Suprapubic skin (tissue), 4 donors: ENCODE measurements around the gene GALP.

Experiments used
- EP300 ChIP-seq: sonication (generic); formaldehyde crosslinking; IDR thresholded peaks from one replicate; pipeline ENCODE4 v1.6.1; 2017; ENCODE audit warnings: antibody characterized with exemption
- POLR2A ChIP-seq, 2 donors: fragments of 450-650 bp; IDR thresholded peaks; one replicate each; pipeline ENCODE4 v1.6.1; 2017; ENCODE audit warnings: antibody characterized with exemption in 2 of 2, mild to moderate bottlenecking in 2 of 2, moderate library complexity in 2 of 2
- POLR2AphosphoS5 ChIP-seq, 3 donors: sonication (generic); formaldehyde crosslinking; IDR thresholded peaks; one replicate each; pipeline ENCODE4 v1.6.1; 2017; ENCODE audit warnings: antibody characterized with exemption in 3 of 3
- TF ChIP-seq, protein P1 (sequence below), 2 donors: fragments of 200-600 bp in 1 of 2; fragments of 450-650 bp in 1 of 2; sonication (generic) in 1 of 2; IDR thresholded peaks; one replicate each; pipeline ENCODE4 v1.5.1; 2016 to 2019; ENCODE audit warnings: antibody characterized with exemption in 2 of 2, mild to moderate bottlenecking in 1 of 2, moderate library complexity in 1 of 2

- TF ChIP-seq, protein P1, sequence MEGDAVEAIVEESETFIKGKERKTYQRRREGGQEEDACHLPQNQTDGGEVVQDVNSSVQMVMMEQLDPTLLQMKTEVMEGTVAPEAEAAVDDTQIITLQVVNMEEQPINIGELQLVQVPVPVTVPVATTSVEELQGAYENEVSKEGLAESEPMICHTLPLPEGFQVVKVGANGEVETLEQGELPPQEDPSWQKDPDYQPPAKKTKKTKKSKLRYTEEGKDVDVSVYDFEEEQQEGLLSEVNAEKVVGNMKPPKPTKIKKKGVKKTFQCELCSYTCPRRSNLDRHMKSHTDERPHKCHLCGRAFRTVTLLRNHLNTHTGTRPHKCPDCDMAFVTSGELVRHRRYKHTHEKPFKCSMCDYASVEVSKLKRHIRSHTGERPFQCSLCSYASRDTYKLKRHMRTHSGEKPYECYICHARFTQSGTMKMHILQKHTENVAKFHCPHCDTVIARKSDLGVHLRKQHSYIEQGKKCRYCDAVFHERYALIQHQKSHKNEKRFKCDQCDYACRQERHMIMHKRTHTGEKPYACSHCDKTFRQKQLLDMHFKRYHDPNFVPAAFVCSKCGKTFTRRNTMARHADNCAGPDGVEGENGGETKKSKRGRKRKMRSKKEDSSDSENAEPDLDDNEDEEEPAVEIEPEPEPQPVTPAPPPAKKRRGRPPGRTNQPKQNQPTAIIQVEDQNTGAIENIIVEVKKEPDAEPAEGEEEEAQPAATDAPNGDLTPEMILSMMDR (IDR thresholded peaks at IDR 0.05), result no peak
- TF ChIP-seq EP300 (no peak), POLR2A (IDR thresholded peaks at IDR 0.05) (no peak), POLR2AphosphoS5 (IDR thresholded peaks at IDR 0.05) (no peak)
Measured at GRCh38 chr19:56221851-56222250, 46.0 kb downstream of the GALP start.
